Gastroesophageal sphincter (tissue), 4 donors: Measurements from ENCODE around the gene FHIT. TPM values are rescaled to one million over a fixed set of nuclear protein-coding genes. Genes with fewer than 3 reads are reported as not detected.

Source experiments
- ATAC-seq: fragments of 150-250 bp; one replicate; pipeline ENCODE4 v1.9.1; 2016; ENCODE audit warnings: mild to moderate bottlenecking, moderate library complexity
- H3K27ac ChIP-seq, 4 donors: fragments of 200-600 bp; sonication (generic) in 3 of 4; 1 replicate in 3 of 4; 2 replicates in 1 of 4; pipeline ENCODE4 v1.5.1; 2016 to 2019
- H3K27me3 ChIP-seq: fragments of 200-600 bp; sonication (generic); one replicate; pipeline ENCODE4 v1.5.1; 2019
- H3K36me3 ChIP-seq, 2 donors: fragments of 200-600 bp; sonication (generic); one replicate each; pipeline ENCODE4 v1.5.1; 2019; ENCODE audit warnings: control low read depth in 1 of 2
- H3K4me1 ChIP-seq, 3 donors: fragments of 200-600 bp; sonication (generic); 1 replicate in 2 of 3; 2 replicates in 1 of 3; pipeline ENCODE4 v1.5.1; 2016 to 2019; ENCODE audit warnings: control low read depth in 2 of 3
- H3K4me3 ChIP-seq, 2 donors: fragments of 200-600 bp; sonication (generic); one replicate each; pipeline ENCODE4 v1.5.1; 2019; ENCODE audit warnings: mild to moderate bottlenecking in 1 of 2, moderate library complexity in 1 of 2
- H3K9me3 ChIP-seq, 3 donors: fragments of 200-600 bp; sonication (generic); one replicate each; pipeline ENCODE4 v1.5.1; 2017 to 2019; ENCODE audit warnings: control low read depth in 2 of 3
- CTCF ChIP-seq, 4 experiments: fragments of 200-600 bp in 2 of 4; fragments of 450-650 bp in 2 of 4; sonication (generic) in 1 of 4; IDR thresholded peaks; one replicate each; pipeline ENCODE4 v1.5.1; 2017 to 2019; ENCODE audit warnings: antibody characterized with exemption in 4 of 4, mild to moderate bottlenecking in 2 of 4, moderate library complexity in 2 of 4
- EP300 ChIP-seq: sonication (generic); formaldehyde crosslinking; IDR thresholded peaks from one replicate; pipeline ENCODE4 v1.6.1; 2017; ENCODE audit warnings: antibody characterized with exemption, mild to moderate bottlenecking
- POLR2A ChIP-seq, 2 donors: fragments of 450-650 bp; IDR thresholded peaks; one replicate each; pipeline ENCODE4 v1.6.1; 2017; ENCODE audit warnings: antibody characterized with exemption in 2 of 2, mild to moderate bottlenecking in 2 of 2, moderate library complexity in 1 of 2
- POLR2AphosphoS5 ChIP-seq: sonication (generic); formaldehyde crosslinking; IDR thresholded peaks from one replicate; pipeline ENCODE4 v1.6.1; 2017; ENCODE audit warnings: antibody characterized with exemption
- WGBS, 2 donors: methylation state at CpG; one replicate each; pipeline ENCODE4 v1.1.5; 2018; ENCODE audit warnings: low coverage in 1 of 2; 5-methylcytosine and 5-hydroxymethylcytosine counted together
- total RNA-seq, 4 donors: library from RNA; depleted of rRNA; stranded (reverse); fragments of >200 nt; gene quantifications; one replicate each; pipeline ENCODE4 v1.1.0, GENCODE V29; 2016

The FHIT gene
- total RNA-seq, 4 donors from 2014 or later, result 1.4 to 7.3 (median 3.9) TPM

- no peak for ATAC-seq
- Histone ChIP-seq H3K27me3 (no peaks in the 10 kb centered on the region), H3K4me1 (peaks cover 0 to 14% (median 5%) of the 10 kb centered on the region in 3 donors), H3K9me3 (no peaks in the 10 kb centered on the region), H3K36me3 (no peaks in the 10 kb centered on the region), H3K4me3 (no peak overlapping the region), H3K27ac (no peak overlapping the region)
- 100% methylated on average over 1 of the region's 1 CpG; no CpG with 5 or more reads in 1 of the 2 donors for WGBS, 2 donors
- no peak for TF ChIP-seq EP300
- no peak for TF ChIP-seq CTCF (IDR thresholded peaks at IDR 0.05)
- no peak for TF ChIP-seq POLR2A (IDR thresholded peaks at IDR 0.05)
- TF ChIP-seq POLR2AphosphoS5, result no peak
Observed at GRCh38 chr3:60613769-60614303, 637.4 kb downstream of the FHIT start.

GRCh38 chr3:60610441-60611112 lies 640.7 kb downstream of the FHIT start:
- ATAC-seq, result peak; percentile 93

GRCh38 chr3:60609446-60609845 lies 641.8 kb downstream of the FHIT start:
- Histone ChIP-seq H3K4me1 (peaks cover 0 to 14% (median 5%) of the 10 kb centered on the region in 3 donors), H3K27ac (no peak overlapping the region), H3K36me3 (no peaks in the 10 kb centered on the region), H3K4me3 (no peak overlapping the region), H3K27me3 (no peaks in the 10 kb centered on the region), H3K9me3 (no peaks in the 10 kb centered on the region)
- TF ChIP-seq CTCF (IDR thresholded peaks at IDR 0.05) (no peak), POLR2AphosphoS5 (no peak), POLR2A (IDR thresholded peaks at IDR 0.05) (no peak), EP300 (no peak)
- 91 to 100% methylated on average over 4 of the region's 4 CpGs for WGBS, 2 donors
- ATAC-seq, result no peak

More at GRCh38 chr3:60610441-60611112, 640.7 kb downstream of the FHIT start:
- Histone ChIP-seq H3K4me3 (no peak overlapping the region), H3K9me3 (no peaks in the 10 kb centered on the region), H3K27me3 (no peaks in the 10 kb centered on the region), H3K4me1 (peaks cover 0 to 14% (median 5%) of the 10 kb centered on the region in 3 donors), H3K36me3 (no peaks in the 10 kb centered on the region), H3K27ac (no peak overlapping the region)
- 48 to 74% methylated on average over 5 to 7 of the region's 7 CpGs for WGBS, 2 donors
- no peak for TF ChIP-seq POLR2A (IDR thresholded peaks at IDR 0.05)
- TF ChIP-seq EP300, result no peak
- TF ChIP-seq POLR2AphosphoS5, result peak; percentile 92
- no peak for TF ChIP-seq CTCF (IDR thresholded peaks at IDR 0.05)

- Histone ChIP-seq H3K27ac (no peak overlapping the region), H3K4me1 (no peaks in the 10 kb centered on the region), H3K36me3 (no peaks in the 10 kb centered on the region), H3K27me3 (no peaks in the 10 kb centered on the region), H3K9me3 (no peaks in the 10 kb centered on the region), H3K4me3 (no peak overlapping the region)
- no peak for TF ChIP-seq CTCF (IDR thresholded peaks at IDR 0.05)
- no peak for TF ChIP-seq POLR2AphosphoS5
- TF ChIP-seq POLR2A (IDR thresholded peaks at IDR 0.05), result no peak
- no peak for TF ChIP-seq EP300
- no peak for ATAC-seq
- WGBS, 2 donors, result 81 to 83% methylated on average over 3 of the region's 3 CpGs
Observed at GRCh38 chr3:60603860-60604259, 647.4 kb downstream of the FHIT start.

GRCh38 chr3:60600848-60601247 lies 650.4 kb downstream of the FHIT start:
- Histone ChIP-seq H3K9me3 (no peaks in the 10 kb centered on the region), H3K27ac (no peak overlapping the region), H3K27me3 (no peaks in the 10 kb centered on the region), H3K4me1 (no peaks in the 10 kb centered on the region), H3K4me3 (no peak overlapping the region), H3K36me3 (no peaks in the 10 kb centered on the region)
- 96 to 100% methylated on average over 2 to 4 of the region's 4 CpGs for WGBS, 2 donors
- TF ChIP-seq POLR2A (IDR thresholded peaks at IDR 0.05) (no peak), EP300 (no peak), POLR2AphosphoS5 (no peak), CTCF (IDR thresholded peaks at IDR 0.05) (no peak)
- no peak for ATAC-seq
